Measurements from ENCODE around the gene TOGARAM2.

The TOGARAM2 gene

DNA sequence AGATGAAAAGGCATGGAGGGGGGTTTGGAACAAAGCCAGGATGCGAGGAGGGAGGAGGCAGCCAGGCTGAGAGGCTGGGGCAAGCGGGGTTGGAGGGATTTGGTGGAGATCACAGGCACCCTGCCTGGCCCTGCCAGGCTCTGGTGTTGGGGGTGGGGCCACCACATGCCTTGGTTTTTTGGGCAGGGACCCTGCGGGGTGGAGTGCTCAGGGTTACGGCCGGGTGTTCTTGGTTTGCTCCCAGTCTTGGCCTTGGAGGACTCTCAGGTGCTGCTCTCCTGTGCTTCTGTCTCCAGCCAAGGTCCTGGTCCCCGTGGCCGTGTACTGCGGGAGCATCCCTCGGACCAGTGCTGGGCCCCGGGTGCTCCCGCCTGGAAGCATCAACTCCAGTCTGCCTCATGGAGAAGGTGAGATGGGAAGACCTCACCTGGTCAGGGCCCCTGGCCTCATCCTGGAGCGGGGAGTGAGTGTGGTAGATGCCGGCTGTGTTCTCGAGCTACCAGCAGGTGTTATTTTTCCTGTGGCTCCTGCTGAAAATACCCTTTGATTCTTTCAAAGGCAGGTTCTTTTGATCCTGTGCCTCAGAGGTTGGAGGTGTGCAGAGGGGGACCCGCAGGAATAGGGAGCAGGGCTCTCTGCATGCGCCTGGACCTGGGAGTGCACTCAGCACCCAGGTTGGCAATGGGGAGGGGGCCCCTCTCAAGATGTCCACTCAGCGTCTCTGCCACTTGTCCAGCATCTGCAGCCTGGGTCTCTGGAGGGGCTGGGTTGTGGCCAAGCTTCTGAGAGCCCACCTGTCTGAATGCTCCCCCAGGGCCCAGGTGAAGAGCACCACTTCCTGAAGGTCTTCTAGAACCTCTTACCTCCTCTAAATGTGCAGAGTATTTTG lies 17.0 kb downstream of the TOGARAM2 start:
- DNase-seq (ENCODE audit: low spot score) = no peak

GRCh38 chr2:29000481-29000880 lies 19.4 kb downstream of the TOGARAM2 start:
- DNase-seq (ENCODE audit: low spot score) = no peak

- no peak for DNase-seq (ENCODE audit: low spot score)
These were observed 19.9 kb downstream of the TOGARAM2 start for GRCh38 chr2:29000956-29001355.

DNA sequence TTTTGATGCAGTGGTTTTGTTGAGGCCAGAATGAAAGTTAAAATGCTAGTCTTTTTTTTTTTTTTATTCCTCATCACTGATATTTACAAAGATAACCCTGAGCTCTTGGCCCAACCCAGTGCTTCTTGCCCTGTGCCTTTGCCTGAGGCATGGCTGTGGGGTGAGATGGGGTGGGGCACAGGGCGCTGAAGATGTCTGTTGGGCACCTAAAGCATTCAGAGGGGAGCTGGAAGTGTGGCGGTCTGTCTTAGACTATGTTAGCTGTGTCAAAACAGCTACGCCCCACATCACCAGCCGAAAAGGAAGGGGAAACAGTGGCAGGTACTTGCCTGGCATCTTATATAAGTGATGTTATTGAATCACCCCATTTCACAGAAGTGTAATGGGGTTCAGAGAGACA lies 20.7 kb downstream of the TOGARAM2 start:
- DNase-seq (ENCODE audit: low spot score) = no peak

DNA sequence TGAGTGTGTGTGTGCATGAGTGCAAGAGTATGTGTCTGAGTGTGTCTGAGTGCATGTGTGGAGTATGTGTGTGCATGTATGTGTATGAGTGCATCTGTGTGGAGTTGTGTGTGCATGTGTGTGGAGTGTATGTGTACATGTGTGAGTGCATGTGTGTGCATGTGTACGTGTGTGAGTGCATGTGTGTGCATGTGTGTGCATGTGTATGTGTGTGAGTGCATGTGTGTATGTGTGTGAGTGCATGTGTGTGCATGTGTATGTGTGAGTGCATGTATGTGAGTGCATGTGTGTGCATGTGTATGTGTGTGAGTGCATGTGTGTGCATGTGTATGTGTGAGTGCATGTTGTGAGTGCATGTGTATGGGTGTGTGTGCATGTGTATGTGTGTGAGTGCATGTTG lies 23.7 kb downstream of the TOGARAM2 start:
- no peak for DNase-seq (ENCODE audit: low spot score)

- no peak for DNase-seq (ENCODE audit: low spot score)
These were observed 24.2 kb downstream of the TOGARAM2 start for GRCh38 chr2:29005331-29005730.

DNA sequence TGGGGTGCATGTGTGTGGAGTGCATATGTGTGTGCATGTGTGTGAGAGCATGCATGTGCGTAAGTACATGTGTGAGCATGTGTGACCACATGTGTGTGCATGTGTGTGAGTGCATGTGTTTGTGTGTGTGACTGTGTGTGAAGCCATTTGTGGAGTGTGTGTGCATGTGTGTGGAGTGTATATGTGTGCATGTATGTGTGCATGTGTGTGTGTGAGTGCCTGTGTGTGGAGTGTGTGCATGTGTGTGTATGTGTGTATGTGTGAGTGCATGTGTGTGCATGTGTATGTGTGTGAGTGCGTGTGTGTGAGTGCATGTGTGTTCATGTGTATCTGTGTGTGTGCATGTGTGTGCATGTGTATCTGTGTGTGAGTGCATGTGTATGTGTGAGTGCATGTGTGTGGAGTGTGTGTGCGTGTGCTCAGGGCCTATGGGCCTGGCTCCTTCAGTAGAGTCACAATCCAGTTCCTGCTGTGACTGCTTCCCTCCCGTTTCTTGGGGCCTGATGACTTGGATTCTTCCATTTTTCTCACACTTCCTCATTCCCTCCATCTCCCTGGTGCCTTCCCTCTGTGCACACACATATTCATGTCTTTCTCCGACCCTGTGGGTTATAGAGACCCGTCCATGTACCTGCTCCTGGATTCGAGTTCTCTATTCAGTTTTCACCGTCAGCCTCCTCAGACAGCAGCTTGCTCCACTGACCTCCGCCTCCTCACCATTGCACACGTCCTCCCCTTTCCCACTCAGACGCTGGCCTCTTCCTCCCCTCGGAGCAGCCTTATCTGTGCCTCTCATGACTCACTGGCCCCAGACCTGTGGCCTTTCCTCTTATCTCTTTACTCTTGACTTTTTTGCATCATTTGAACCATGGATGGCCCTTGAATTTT lies 25.2 kb downstream of the TOGARAM2 start:
- DNase-seq (ENCODE audit: low spot score) = no peak

- no peak for DNase-seq (ENCODE audit: low spot score)
These were observed 25.8 kb downstream of the TOGARAM2 start for GRCh38 chr2:29006980-29007301.

DNA sequence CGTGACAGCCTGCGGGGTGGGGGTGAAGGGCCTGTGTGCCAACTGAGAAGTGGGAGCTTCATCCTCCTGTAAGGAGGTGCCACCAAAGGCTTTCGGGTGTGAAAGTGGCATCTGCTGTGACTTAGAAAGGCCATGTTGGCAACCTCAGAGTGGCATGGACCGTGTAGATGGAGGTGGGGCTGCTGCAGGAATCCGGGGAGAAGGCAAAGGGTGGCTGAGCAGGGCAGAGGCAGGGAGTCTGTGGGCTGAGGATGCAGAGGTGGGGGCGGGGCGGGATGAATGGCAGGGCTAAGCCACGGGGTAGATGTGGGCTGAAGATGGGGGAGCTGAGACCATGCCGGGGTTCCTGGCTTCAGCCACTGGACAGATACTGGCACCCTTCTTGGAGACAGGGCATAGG lies 28.2 kb downstream of the TOGARAM2 start:
- DNase-seq (ENCODE audit: low spot score) = no peak

GRCh38 chr2:29009711-29010677 lies 28.9 kb downstream of the TOGARAM2 start:
- DNase-seq (ENCODE audit: low spot score) = no peak

DNA sequence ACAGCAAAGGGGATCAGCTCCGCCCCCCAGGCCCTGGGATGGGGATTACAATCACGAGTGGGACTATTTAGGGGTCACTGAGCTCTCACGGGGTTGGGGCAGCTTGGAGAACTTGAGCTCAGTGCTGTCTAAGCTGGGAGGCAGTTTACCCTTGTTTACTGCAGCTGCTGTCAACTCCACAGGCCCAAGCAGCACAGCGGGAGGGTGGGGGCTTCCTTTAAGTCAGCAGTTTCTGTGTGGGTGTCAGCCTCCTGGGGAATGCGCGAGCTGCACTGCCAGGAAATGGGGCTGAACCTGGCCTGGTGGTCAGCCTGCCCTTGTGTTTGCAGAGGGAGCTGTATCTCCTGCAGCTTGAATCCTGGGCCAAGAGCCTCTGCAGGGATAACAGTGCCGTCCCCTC lies 29.8 kb downstream of the TOGARAM2 start:
- no peak for DNase-seq (ENCODE audit: low spot score)

DNA sequence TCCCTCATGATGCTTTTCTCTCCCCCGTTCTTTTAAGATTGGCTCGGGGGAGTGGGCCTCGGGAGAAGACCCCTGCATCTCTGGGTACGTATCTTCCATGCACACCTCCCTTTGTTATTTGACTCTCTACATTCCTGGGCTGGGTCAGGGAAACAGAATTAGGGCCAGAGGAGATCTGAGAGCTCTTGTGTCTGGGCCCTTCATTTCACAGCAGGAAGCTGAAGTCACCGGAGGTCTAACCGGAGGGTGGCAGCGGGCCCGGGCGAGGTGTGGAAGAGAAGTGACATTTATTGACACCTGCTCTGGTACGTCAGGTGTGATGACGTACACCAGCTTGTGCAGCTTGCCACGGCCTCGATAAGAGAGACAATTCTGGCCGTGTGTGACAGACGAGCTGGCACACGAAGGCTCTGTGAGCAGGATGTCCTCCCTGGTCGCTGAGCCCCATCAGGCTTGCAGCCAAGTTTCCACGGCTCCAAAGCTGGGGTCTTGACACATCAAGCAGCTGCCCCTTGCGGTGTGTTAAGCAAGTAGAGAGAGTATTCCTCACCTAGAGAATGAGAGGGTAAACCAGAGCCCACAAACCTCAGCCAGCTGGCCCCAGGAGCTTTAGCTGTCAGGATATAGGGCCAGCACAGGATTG lies 30.4 kb downstream of the TOGARAM2 start:
- no peak for DNase-seq (ENCODE audit: low spot score)

DNA sequence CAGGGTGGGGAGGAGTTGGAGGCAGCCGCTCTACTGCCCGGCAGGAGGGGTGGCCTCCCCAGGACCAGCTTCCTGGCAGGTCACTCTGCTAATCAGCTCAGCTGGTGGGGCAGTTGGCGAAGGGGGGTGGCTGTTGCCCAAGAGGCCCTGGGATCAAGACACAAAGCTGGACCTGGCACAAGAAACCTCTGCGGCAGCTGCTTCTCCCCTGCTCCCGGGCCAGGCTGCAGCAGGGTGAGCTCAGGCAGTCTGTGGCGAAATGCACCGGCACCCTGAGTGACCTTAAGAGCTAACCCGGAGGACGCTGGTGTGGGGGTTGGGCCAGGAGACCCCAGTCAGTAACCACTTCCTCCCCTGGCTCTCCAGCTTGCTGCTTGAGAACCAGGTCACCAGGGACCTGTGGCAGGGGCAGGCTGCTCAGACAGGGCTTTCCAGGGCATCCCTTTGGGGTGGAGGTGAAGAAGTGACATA lies 31.1 kb downstream of the TOGARAM2 start:
- DNase-seq (ENCODE audit: low spot score) = peak; percentile 76

DNA sequence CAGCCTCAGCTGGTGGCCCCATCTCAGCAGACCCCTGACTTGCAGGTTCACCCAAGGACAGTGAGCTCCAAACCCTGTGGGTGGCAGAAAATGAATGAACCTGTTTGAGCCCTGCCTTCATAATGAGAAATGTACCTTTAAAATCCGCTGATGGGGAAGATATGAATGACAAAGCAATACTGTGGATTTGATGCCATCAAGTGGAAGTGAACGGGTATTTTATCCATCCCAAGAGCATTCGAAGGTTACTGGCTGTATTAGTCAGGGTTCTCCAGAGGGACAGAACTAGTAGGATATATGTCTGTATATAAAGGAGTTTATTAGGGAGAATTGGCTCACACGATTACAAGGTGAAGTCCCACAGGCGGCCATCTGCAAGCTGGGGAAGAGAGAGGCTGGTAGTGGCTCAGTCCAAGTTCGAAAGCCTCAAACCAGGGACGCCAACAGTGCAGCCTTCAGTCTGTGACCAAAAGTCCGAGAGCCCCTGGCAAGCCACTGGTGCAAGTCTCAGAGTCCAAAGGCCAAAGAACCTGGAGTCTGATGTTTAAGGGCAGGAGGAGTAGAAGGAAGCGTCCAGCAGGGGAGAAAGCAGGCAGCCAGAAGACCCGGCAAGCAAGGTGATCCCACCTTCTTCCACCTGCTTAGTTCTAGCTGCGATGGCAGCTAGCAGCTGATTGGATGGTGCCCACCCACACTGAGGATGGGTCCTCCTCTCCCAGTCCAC lies 32.1 kb downstream of the TOGARAM2 start:
- no peak for DNase-seq (ENCODE audit: low spot score)

DNA sequence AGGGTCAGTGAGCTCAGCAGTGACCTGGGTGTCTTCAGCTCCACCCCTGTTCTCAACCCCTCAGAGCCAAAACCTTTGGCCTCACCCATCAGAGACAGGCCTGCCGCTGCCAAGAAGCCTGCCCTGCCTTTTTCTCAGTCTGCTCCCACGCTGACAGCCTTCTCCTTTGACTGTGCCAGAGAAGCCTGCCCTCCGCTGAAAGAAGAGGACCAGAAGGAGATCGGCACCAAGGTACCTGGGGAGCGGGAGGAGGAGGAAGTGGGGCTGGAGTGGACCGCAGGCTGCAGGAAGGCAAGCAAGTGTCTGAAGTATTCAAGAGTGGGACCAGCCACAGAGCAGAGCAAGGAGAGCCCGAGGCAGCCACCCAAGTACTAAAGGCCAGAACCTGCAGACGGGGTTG lies 33.2 kb downstream of the TOGARAM2 start:
- no peak for DNase-seq (ENCODE audit: low spot score)

DNA sequence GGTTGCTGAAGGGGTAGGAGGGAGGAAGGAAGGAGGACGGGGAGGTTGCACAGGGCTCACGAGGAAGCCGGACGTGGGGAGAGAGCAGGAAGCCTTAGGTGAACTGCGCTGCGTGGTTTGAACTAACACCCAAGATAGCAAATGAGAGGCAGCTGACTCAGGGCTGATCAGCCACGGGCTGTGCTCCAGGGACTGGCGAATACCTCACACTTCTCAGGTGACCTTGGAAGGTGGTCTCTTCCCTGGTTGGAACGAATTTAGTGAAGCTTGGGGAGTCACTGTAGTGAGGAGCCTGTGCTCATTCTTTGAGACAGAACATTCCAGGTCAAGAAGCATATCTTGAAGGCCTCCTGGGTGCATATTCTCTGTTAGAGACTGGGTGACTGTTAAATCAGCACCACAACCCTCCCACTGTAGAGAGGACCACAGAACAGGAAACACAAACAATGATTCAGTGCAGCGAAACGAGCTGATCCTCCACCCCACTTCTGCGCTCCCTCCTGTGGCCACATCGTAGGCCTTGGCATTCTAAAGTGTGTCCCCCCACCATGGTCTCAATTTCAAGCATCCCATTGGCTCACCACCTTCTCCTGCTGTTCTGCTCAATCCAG lies 33.8 kb downstream of the TOGARAM2 start:
- no peak for DNase-seq (ENCODE audit: low spot score)

GRCh38 chr2:29015701-29016470 lies 34.8 kb downstream of the TOGARAM2 start:
- no peak for DNase-seq (ENCODE audit: low spot score)

DNA sequence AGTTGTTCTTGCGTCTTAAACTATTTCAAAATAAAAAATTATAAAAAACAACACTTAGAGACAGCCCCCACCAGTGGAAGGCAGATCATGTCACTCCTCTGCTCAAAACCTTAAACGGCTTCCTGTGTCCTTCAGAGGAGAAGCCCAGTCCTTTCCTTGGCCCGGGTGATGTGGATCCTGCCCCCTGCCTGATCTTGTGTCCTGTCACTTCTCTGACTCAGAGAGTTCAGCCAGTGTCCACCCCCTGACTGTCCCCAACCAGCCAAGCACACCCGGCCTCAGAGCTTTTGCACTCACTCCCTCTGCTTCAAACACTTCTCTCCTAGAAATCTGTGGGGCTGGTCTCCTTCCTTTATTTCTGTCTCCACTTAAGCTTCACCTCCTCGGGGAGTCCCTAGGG lies 35.4 kb downstream of the TOGARAM2 start:
- DNase-seq (ENCODE audit: low spot score) = no peak

- no peak for DNase-seq (ENCODE audit: low spot score)
These were observed 36.8 kb downstream of the TOGARAM2 start for GRCh38 chr2:29017716-29018435.

All from left forelimb (tissue), 1 donor.